H1 (cell line): ENCODE data around the gene OR7G2. TPM values are rescaled to one million over a fixed set of nuclear protein-coding genes. Genes with fewer than 3 reads are reported as not detected.
A peak's percentile ranks its signal among the peaks of the same experiment; 100 is the strongest.

Source experiments
- CTCF ChIA-PET: fragments of 300-600 bp; sonication (Branson Sonifier 250); formaldehyde crosslinking; loops from one replicate; lab custom pipeline; 2021; ENCODE audit not compliant: partially characterized antibody; lab: Charles Lee
- POLR2A ChIA-PET: fragments of 300-600 bp; sonication (Branson Sonifier 250); formaldehyde crosslinking; loops from one replicate; lab custom pipeline; 2021; ENCODE audit warnings: inconsistent platforms; ENCODE audit not compliant: partially characterized antibody; lab: Charles Lee
- DNase-seq, 2 experiments: peaks; one replicate each; pipeline versions ENCODE4 v3.0.0 to v3.0.0-alpha.2; 2010 to 2022; ENCODE audit warnings: low spot score in 2 of 2, low read depth in 1 of 2, mixed read lengths in 1 of 2
- FAIRE-seq: peaks from 2 replicates; lab custom pipeline; 2011; peaks lifted over from hg19 to GRCh38; lab: Jason Lieb, UNC
- H2AFZ ChIP-seq: 2 replicates; pipeline ENCODE4 v1.8.1; 2012; ENCODE audit warnings: low read length, inconsistent platforms
- H2AK5ac ChIP-seq: 2 replicates; pipeline ENCODE4 v1.6.1; 2013; ENCODE audit warnings: low read depth, low read length
- H2BK120ac ChIP-seq: replicated peaks from 2 replicates; pipeline ENCODE3; 2013; ENCODE audit warnings: low read depth, low read length, inconsistent platforms
- H2BK12ac ChIP-seq: 2 replicates; pipeline ENCODE4 v1.6.1; 2013; ENCODE audit warnings: low read depth, low read length
- H2BK15ac ChIP-seq: 2 replicates; pipeline ENCODE4 v1.6.1; 2013; ENCODE audit warnings: low read length
- H2BK20ac ChIP-seq: 2 replicates; pipeline ENCODE4 v1.6.1; 2013; ENCODE audit warnings: low read length
- H2BK5ac ChIP-seq: 2 replicates; pipeline ENCODE4 v1.6.1; 2013; ENCODE audit warnings: low read depth, low read length
- H3K14ac ChIP-seq: 2 replicates; pipeline ENCODE4 v1.6.1; 2013; ENCODE audit warnings: inconsistent platforms; ENCODE audit not compliant: insufficient read length
- H3K18ac ChIP-seq: 2 replicates; pipeline ENCODE4 v1.6.1; 2013; ENCODE audit warnings: low read length; ENCODE audit errors: extremely low read depth
- H3K23ac ChIP-seq: 2 replicates; pipeline ENCODE4 v1.6.1; 2013; ENCODE audit warnings: inconsistent platforms; ENCODE audit not compliant: insufficient read length
- H3K23me2 ChIP-seq: 2 replicates; pipeline ENCODE4 v1.6.1; 2013; ENCODE audit warnings: low read depth, low read length
- H3K27ac ChIP-seq: 2 replicates; pipeline ENCODE4 v1.6.1; 2011; ENCODE audit warnings: low read depth, low read length, inconsistent platforms
- H3K27me3 ChIP-seq, 4 experiments: replicated peaks in 1 of 4; 1 replicate in 1 of 4; 2 replicates in 3 of 4; pipeline versions ENCODE4 v1.6.1 to v1.8.1; 2011 to 2013; ENCODE audit warnings: low read length in 3 of 4, mild to moderate bottlenecking in 3 of 4, inconsistent platforms in 2 of 4, mixed read lengths in 2 of 4, moderate library complexity in 1 of 4; ENCODE audit not compliant: control insufficient read depth in 3 of 4, insufficient read depth in 3 of 4; ENCODE audit errors: extremely low read depth in 1 of 4
- H3K36me3 ChIP-seq, 4 experiments: 2 replicates each; pipeline versions ENCODE4 v1.6.1 to v1.8.1; 2011 to 2013; ENCODE audit warnings: mild to moderate bottlenecking in 4 of 4, low read length in 3 of 4, moderate library complexity in 2 of 4, control low read depth in 1 of 4, inconsistent platforms in 1 of 4; ENCODE audit not compliant: insufficient read depth in 4 of 4, control insufficient read depth in 2 of 4
- H3K4ac ChIP-seq: replicated peaks from 2 replicates; pipeline ENCODE3; 2013; ENCODE audit warnings: low read length, low read depth, mixed read lengths, inconsistent platforms; ENCODE audit not compliant: insufficient read length
- H3K4me1 ChIP-seq, 4 experiments: replicated peaks in 1 of 4; 1 replicate in 1 of 4; 2 replicates in 3 of 4; pipeline versions ENCODE4 v1.6.1 to v1.8.1; 2011 to 2013; ENCODE audit warnings: low read length in 3 of 4, inconsistent platforms in 2 of 4, mixed read lengths in 1 of 4; ENCODE audit not compliant: insufficient read depth in 4 of 4, control insufficient read depth in 3 of 4
- H3K4me2 ChIP-seq, 2 experiments: 2 replicates each; pipeline versions ENCODE4 v1.6.1 to v1.8.1; 2011 to 2013; ENCODE audit warnings: low read depth in 2 of 2, low read length in 2 of 2, control low read depth in 1 of 2, inconsistent platforms in 1 of 2, mild to moderate bottlenecking in 1 of 2; ENCODE audit not compliant: insufficient read depth in 1 of 2
- H3K4me3 ChIP-seq, 4 experiments: fragments of 200-600, 300-600 bp in 1 of 4; sonication (generic), shearing (Covaris generic), sonication (Bioruptor Twin) in 1 of 4; 2 replicates each; pipeline versions ENCODE4 v1.5.1 to v1.8.1; 2011 to 2016; ENCODE audit warnings: low read length in 4 of 4, low read depth in 3 of 4, control low read depth in 2 of 4, inconsistent platforms in 2 of 4, mild to moderate bottlenecking in 2 of 4, mixed read lengths in 1 of 4, moderate library complexity in 1 of 4; ENCODE audit not compliant: insufficient read depth in 2 of 4; ENCODE audit errors: extremely low read depth in 1 of 4
- H3K56ac ChIP-seq: replicated peaks from 2 replicates; pipeline ENCODE3; 2013; ENCODE audit warnings: low read depth, mild to moderate bottlenecking, mixed read lengths, low read length, inconsistent platforms; ENCODE audit not compliant: insufficient read length
- H3K79me1 ChIP-seq: 2 replicates; pipeline ENCODE4 v1.6.1; 2013; ENCODE audit warnings: low read depth, low read length, control low read depth
- H3K79me2 ChIP-seq, 2 experiments: 2 replicates each; pipeline versions ENCODE4 v1.6.1 to v1.8.1; 2012 to 2013; ENCODE audit warnings: low read length in 2 of 2, mild to moderate bottlenecking in 2 of 2, inconsistent platforms in 1 of 2; ENCODE audit not compliant: insufficient read depth in 2 of 2, control insufficient read depth in 1 of 2
- H3K9ac ChIP-seq, 4 experiments: replicated peaks in 1 of 4; 1 replicate in 1 of 4; 2 replicates in 3 of 4; pipeline versions ENCODE4 v1.6.1 to v1.8.1; 2011 to 2013; ENCODE audit warnings: low read depth in 3 of 4, low read length in 3 of 4, control low read depth in 2 of 4, mild to moderate bottlenecking in 2 of 4, moderate library complexity in 2 of 4, inconsistent platforms in 1 of 4; ENCODE audit errors: extremely low read depth in 1 of 4
- H3K9me3 ChIP-seq, 2 experiments: 2 replicates each; pipeline versions ENCODE4 v1.6.1 to v1.8.1; 2012 to 2013; ENCODE audit warnings: mild to moderate bottlenecking in 2 of 2, moderate library complexity in 2 of 2, control low read depth in 1 of 2, inconsistent platforms in 1 of 2, low read depth in 1 of 2, low read length in 1 of 2, mixed read lengths in 1 of 2; ENCODE audit not compliant: insufficient read depth in 2 of 2
- H4K20me1 ChIP-seq, 2 experiments: replicated peaks in 1 of 2; 2 replicates each; pipeline versions ENCODE3 to v1.8.1; 2011 to 2013; ENCODE audit warnings: inconsistent platforms in 2 of 2, low read length in 2 of 2, mild to moderate bottlenecking in 1 of 2; ENCODE audit not compliant: insufficient read depth in 2 of 2, control insufficient read depth in 1 of 2
- H4K5ac ChIP-seq: 2 replicates; pipeline ENCODE4 v1.6.1; 2013; ENCODE audit warnings: low read length, low read depth, mixed read lengths, inconsistent platforms; ENCODE audit not compliant: insufficient read length
- H4K8ac ChIP-seq: 2 replicates; pipeline ENCODE4 v1.8.0; 2013; ENCODE audit warnings: mild to moderate bottlenecking, moderate library complexity, low read length, inconsistent platforms; ENCODE audit not compliant: insufficient read depth; ENCODE audit errors: extremely low read depth
- H4K91ac ChIP-seq: replicated peaks from 2 replicates; pipeline ENCODE3; 2013; ENCODE audit warnings: low read length, mixed read lengths, inconsistent platforms; ENCODE audit not compliant: insufficient read length
- ASH2L ChIP-seq: fragments of 200-600, 300-600 bp; sonication (generic); IDR thresholded peaks from one replicate; pipeline ENCODE4 v1.7.1; 2017; ENCODE audit warnings: low read length
- BACH1 ChIP-seq: IDR thresholded peaks from 2 replicates; pipeline ENCODE4 v1.6.1; 2012; ENCODE audit warnings: low read length, improper control_type of control experiment
- CEBPB ChIP-seq: IDR thresholded peaks from 2 replicates; pipeline ENCODE4 v1.6.1; 2012; ENCODE audit warnings: low read depth, low read length
- GABPA ChIP-seq: IDR thresholded peaks from 2 replicates; pipeline ENCODE4 v1.6.1; 2011; ENCODE audit warnings: mild to moderate bottlenecking, low read length, moderate library complexity, borderline replicate concordance; ENCODE audit not compliant: insufficient read depth
- HDAC2 ChIP-seq, 2 experiments: fragments of 300-600 bp in 1 of 2; sonication (generic) in 1 of 2; IDR thresholded peaks; 2 replicates each; pipeline ENCODE4 v1.6.1; 2011 to 2012; ENCODE audit warnings: low read depth in 2 of 2, low read length in 2 of 2, mild to moderate bottlenecking in 2 of 2, moderate library complexity in 2 of 2, borderline replicate concordance in 1 of 2, inconsistent platforms in 1 of 2
- NANOG ChIP-seq: IDR thresholded peaks from 2 replicates; pipeline ENCODE4 v1.6.1; 2011; ENCODE audit warnings: low read length, low read depth, mild to moderate bottlenecking, inconsistent platforms; ENCODE audit not compliant: insufficient read depth, poor library complexity, severe bottlenecking
- RAD21 ChIP-seq, 2 experiments: IDR thresholded peaks in 1 of 2; conservative IDR thresholded peaks in 1 of 2; 2 replicates each; pipeline ENCODE4 v1.6.1; 2011; ENCODE audit warnings: low read depth in 2 of 2, low read length in 2 of 2, improper control_type of control experiment in 1 of 2, inconsistent platforms in 1 of 2, mild to moderate bottlenecking in 1 of 2, moderate library complexity in 1 of 2
- SP1 ChIP-seq: IDR thresholded peaks from 2 replicates; pipeline ENCODE4 v1.6.1; 2011; ENCODE audit warnings: low read depth, low read length
- TEAD4 ChIP-seq: IDR thresholded peaks from 2 replicates; pipeline ENCODE4 v1.6.1; 2012; ENCODE audit warnings: low read depth, low read length, inconsistent platforms, mixed read lengths
- WGBS, 2 experiments: shearing (Covaris generic) in 1 of 2; methylation state at CpG; one replicate each; pipeline versions ENCODE4 v1.1.6 to v1.1.7; 2013 to 2015; ENCODE audit warnings: low lambda C conversion rate in 2 of 2, mixed read lengths in 2 of 2, inconsistent platforms in 1 of 2, low coverage in 1 of 2, missing lambda C conversion rate in 1 of 2; ENCODE audit not compliant: insufficient replicate concordance in 2 of 2, insufficient coverage in 1 of 2, insufficient read length in 1 of 2; ENCODE audit errors: extremely low coverage in 1 of 2, missing lambda C conversion rate in 1 of 2; 5-methylcytosine and 5-hydroxymethylcytosine counted together
- polyA plus RNA-seq, 7 experiments: library from polyadenylated mRNA; depleted of rRNA in 3 of 7; stranded (reverse) in 5 of 7; unstranded in 2 of 7; fragments of >200 nt in 5 of 7; fragments of 200-250 nt in 2 of 7; gene quantifications; 1 replicate in 5 of 7; 2 replicates in 1 of 7; 4 replicates in 1 of 7; pipeline versions ENCODE4 v1.2.1 to v1.2.3, GENCODE V29; 2011 to 2013; ENCODE audit warnings: missing spikeins in 2 of 7, mixed read lengths in 2 of 7
- total RNA-seq: library from RNA; stranded (reverse); fragmentation: NEBNext Ultra II Directional; extraction: Animal tissue kit (Norgen Biotek cat#: 25700); gene quantifications from 2 replicates; pipeline ENCODE4 v1.2.1, GENCODE V29; 2021

The OR7G2 gene
- total and polyA plus RNA-seq, 2 of the 8 experiments (the other 6 are each of a cell fraction or from before 2014, with no cell fraction given) = not detected

DNA sequence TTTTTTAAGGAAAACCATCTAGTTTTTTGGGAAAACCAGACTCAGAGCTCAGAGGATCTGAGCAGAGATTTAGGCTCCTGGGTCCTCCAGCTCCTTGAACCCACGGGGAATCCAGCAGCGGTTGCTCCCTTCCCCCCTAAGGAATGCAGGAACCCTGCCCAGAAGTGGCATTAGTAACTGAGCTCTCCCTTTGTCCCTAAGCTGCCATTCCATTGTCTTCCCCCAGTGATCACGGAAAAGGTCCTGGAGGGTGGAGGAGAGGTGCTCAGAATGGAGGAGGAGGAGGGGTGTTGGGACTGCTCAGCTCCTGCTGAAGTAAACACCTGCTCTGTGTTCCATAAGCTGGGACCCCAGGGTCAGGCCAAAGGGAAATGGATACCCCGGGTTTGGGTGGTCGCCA is 37.2 kb downstream of the OR7G2 start:
- WGBS, 2 experiments = 13% methylated on average over 5 of the region's 5 CpGs; no CpG with 5 or more reads in 1 of the 2 experiments
- Histone ChIP-seq H2AK5ac (no peak overlapping the region), H2BK15ac (0 out of 2 replicates have a peak overlapping the region, but pooled peaks have one; percentile 29), H3K23me2 (no peaks in the 10 kb centered on the region), H3K79me2 (no peaks in the 10 kb centered on the region), H3K56ac (no peak overlapping the region), H3K27ac (peak overlapping the region; percentile 6; the same call in 1 of the 2 replicates), H3K4ac (no peak overlapping the region), H3K9ac (no peak overlapping the region), H4K91ac (peak overlapping the region; percentile 8), H2BK120ac (peak overlapping the region; percentile 6), H2AFZ (no peak overlapping the region), H4K5ac (no peak overlapping the region), H2BK5ac (peak overlapping the region; percentile 90; the same call in 1 of the 2 replicates), H3K36me3 (no peaks in the 10 kb centered on the region), H3K14ac (no peak overlapping the region), H3K4me3 (peak overlapping the region in 1 of 4 experiments; percentile 1; a peak in 2 of 8 replicates), H3K18ac (peak overlapping the region; percentile 78), H3K4me2 (peak overlapping the region; percentile 40 to 51), H3K27me3 (no peaks in the 10 kb centered on the region), H3K4me1 (peaks cover 1 to 14% (median 7%) of the 10 kb centered on the region in 4 experiments), H3K23ac (no peak overlapping the region), H2BK12ac (0 out of 2 replicates have a peak overlapping the region, but pooled peaks have one; percentile 39), H2BK20ac (no peak overlapping the region), H3K79me1 (no peaks in the 10 kb centered on the region), H4K8ac (no peak overlapping the region), H3K9me3 (no peaks in the 10 kb centered on the region), H4K20me1 (no peaks in the 10 kb centered on the region)
- TF ChIP-seq HDAC2 (IDR thresholded peaks at IDR 0.05; ENCODE audit: borderline replicate concordance in 1 of 2, low read depth in 2 of 2, low read length in 2 of 2) (peak; percentile 62 to 74; a peak in 2 of 4 replicates), SP1 (peak; percentile 72), CEBPB (no peak), ASH2L (peak; percentile 55), NANOG (peak; percentile 53), GABPA (no peak), TEAD4 (peak; percentile 80), RAD21 (IDR thresholded peaks at IDR 0.05 in 1 of 2, conservative IDR thresholded peaks at IDR 0.05 in 1 of 2; ENCODE audit: low read depth in 2 of 2, low read length in 2 of 2) (0 out of 4 replicates have a peak, but pooled peaks of 1 of the 2 experiments have one; percentile 2), BACH1 (peak; percentile 54; the same call in 1 of the 2 replicates)
- POLR2A ChIA-PET = interaction anchor here (0.6 to 1.9 kb wide), 4 partner anchors 17 to 412 kb away, joined by 3 to 12 read pairs (median 3); no protein-coding TSS in a partner anchor
- DNase-seq = peak in 1 of 2 experiments; percentile 64
- CTCF ChIA-PET = interaction anchor here (0.6 to 1.6 kb wide), 4 partner anchors 9 to 1422 kb away, joined by 3 to 4 read pairs (median 4); no protein-coding TSS in a partner anchor
- FAIRE-seq = peak; percentile 92
